ENCODE measurements around the gene SPATA17.
"Not testable (repeated sequence)": the region's sequence is repeated elsewhere in the genome, so short reads cannot be mapped to it uniquely, and the experiment has no call there.

SPATA17 gene

DNA sequence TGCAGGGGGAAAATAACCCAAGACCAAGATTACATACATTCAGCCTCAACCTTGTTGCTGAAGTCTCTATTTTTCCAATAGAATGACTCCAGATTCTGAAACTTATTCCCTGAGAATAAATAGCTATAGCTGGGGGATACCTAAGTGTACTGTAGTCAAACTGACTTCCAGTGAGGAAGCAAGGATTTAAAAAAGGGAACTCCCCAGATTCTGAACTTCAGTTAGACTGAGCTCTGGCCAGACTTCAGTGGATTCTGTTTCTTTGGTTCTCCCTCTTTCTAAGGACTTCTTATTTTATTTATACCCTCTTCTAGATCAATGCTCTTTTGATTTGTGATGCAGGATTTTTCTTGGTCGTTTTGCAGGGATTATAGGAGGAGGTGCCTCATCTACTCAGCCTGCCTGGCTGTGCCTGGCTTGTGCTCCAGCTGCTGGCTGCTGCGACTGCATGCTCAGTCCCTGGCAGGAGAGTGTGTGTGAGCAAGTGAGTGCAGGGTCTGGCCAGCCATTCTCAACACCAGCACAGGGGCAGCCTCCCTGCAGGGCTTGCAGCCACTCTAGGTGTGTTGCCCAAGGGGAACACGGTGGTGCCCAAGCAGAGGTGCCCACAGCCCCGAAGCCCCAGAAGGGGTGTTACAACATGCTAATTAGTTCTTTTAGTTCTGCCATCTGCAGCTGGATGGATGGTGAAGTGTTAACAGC lies 43.0 kb downstream of the SPATA17 start:
- DNase-seq (ENCODE audit: low spot score) = no peak

DNA sequence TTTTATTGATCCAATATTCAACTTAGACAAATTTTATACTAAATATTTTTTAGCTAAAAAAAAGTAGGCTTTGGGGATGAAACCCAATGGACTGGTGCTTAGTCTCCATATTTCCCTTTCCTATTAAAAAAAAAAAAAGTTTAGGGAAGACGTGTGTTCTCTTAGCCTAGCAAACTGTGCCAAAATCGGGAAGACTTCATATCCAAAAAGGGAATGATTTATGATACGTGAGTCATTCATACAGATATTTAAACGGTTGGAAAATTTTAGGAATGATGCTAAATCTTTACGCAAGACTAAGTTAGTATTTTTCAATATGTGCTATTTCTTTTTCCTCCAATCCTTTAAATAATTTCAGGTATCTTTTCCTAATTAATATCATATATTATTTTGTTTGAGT lies 50.7 kb downstream of the SPATA17 start:
- DNase-seq (ENCODE audit: low spot score) = no peak

DNA sequence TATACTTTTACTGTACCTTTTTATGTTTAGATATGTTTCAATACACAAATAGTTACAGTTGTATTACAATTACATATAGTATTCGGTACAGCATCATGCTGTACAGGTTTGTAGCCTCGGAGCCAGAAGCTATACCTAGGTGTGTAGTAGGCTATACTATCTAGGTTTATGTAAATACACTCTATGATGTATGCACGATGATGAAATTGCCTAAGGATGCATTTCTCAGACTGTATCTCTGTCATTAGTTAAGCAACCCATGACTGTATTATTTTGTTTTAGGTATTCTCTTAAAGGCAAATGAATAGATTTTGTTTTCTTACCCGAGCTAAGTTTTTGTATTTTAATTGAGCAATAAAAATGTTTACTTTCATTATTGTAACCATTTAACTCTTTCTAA lies 56.4 kb downstream of the SPATA17 start:
- DNase-seq (ENCODE audit: low spot score) = no peak

DNA sequence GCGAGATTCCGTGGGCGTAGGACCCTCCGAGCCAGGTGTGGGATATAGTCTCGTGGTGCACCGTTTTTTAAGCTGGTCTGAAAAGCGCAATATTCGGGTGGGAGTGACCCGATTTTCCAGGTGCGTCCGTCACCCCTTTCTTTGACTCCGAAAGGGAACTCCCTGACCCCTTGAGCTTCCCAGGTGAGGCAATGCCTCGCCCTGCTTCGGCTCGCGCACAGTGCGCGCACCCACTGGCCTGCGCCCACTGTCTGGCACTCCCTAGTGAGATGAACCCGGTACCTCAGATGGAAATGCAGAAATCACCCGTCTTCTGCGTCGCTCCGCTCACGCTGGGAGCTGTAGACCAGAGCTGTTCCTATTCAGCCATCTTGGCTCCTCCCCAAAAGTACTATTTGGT lies 65.0 kb downstream of the SPATA17 start:
- DNase-seq (ENCODE audit: low spot score) = not testable (repeated sequence)

DNA sequence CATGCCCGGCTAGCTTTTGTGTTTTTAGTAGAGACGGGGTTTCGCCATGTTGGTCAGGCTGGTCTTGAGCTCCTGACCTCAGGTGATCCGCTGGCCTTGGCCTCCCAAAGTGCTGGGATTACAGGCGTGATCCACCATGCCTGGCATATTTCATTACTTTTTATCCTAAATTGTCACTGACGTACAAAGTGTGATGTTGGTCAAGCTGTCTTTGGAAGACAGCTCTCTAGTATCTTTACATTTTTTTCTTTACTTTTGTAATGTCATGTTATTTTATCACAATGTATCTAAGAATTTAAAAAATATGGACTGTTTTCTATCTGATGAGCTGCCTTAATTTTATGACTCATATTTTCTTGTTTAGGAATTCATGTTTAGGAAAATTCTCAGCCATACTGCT lies 72.2 kb downstream of the SPATA17 start:
- no peak for DNase-seq (ENCODE audit: low spot score)

DNA sequence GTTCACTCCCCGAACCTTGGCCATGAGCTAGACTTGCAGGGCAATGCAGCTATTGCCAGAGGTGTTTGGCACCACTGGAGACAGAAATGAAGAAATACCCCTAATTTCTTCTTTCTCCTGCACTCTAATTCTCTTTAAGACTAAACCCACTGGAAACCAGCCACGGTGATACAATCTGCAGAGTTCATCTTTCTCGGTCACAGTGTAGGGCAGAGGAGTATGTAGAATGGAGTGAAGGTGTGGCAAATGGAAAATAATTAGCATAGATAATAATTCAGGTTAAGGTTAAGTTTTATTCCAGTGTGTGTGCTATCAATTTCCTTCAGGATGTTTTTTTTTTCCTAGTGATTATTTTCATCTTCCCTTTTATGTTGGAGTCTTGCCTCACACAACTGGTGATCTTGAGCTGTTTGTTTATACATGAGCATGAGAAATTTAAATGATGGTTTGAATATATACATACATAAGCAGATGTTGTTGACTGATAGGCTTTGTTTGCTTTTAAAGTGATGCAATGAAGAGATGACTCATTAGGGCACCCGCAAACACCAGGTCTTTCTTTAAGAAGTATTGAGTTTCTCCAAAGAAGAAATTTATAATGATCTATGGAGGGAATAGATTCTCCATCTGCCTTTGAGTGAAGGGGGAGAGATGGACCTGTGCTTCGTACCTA lies 81.9 kb downstream of the SPATA17 start:
- DNase-seq (ENCODE audit: low spot score) = no peak

DNA sequence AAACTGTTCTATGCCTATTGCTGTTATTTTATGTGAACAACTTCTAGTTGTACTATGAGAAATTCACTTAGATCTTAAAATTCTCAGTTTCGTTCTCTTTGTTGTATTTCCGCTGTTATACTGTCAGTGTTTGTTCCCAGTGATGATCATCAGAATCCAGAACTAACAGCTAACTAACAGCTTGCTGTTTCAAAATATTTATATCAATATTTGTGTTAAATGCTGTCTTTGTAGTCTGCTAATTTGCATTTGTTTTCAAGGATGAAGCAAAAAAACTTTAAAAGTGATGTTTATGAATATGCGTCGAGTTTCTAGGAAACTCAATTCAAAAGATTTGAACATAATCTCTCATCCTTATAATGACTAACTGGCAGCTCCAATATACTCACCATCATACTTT lies 84.5 kb downstream of the SPATA17 start:
- DNase-seq (ENCODE audit: low spot score) = no peak

DNA sequence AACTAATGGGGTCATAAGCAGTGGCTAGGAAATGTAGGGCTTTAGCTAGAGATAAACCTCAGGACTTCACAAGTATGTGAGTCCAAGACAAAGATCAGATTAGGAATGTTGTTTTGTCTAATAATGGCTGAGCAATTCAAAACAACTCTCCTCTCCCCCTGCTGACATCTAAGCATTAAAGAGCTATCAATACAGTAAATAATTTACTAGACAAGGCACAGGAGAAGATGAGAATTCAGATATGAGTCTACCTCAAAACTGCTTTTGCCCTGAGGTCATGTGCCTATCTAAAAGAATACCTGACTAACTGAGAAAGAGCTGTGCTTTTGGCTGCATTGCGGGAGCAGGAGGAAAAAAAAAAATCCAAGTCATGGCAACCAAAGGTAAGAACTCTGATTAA lies 86.8 kb downstream of the SPATA17 start:
- DNase-seq (ENCODE audit: low spot score) = no peak

DNA sequence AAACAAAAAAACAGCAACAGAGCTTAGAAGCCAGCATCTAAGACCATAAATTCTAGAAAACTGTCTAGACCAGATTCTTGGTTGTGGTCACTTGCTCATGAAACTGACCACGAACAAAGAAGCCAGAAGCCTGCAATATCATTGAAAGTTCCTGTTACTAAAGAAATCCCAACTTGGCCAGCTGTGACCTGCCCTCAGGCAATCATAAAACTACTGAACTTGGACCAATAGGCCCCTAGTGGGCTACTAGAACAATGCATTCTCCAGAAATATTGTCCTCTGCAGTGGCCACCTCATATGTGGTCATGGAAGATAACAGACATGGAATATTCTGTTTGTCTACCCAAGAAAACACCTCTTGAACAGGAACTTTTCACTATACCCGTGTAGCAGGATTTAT lies 87.7 kb downstream of the SPATA17 start:
- DNase-seq (ENCODE audit: low spot score) = no peak

DNA sequence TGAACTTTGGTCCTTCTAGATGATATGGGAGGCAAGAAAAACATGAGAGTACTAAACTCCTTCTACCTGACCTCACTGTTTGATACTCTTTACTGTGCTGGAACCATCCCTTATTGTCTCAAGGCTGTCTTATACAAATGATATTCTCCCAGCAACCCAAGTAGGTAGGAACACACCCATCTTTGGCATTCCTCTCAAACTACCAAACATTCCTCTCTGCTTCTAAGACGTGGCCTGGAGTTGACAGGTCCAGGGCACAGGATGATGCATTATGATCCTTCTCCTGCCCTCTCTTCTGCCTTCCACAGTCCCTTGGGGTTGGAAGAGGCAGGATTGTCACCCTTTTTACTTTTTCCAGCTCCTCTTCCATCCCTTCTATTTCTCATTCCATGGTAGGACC lies 90.5 kb downstream of the SPATA17 start:
- DNase-seq (ENCODE audit: low spot score) = no peak

DNA sequence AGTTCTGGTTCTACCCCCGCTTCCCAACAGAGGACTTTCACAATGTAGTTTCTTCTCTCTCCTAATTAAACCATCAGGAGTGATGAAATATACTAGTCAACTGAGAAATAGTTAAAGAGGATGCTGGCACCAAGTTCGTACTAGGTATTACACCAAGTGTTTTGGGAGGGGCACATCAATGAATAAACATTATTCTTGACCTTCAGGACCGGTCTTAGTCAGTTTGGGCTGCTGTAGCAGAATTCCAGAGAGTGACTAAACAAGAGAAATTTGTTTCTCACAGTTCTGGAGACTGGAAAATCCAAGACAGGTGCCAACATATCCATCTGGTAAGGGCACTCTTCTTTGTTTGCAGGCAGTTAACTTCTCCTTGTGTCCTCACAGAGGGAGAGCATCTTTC lies 103.8 kb downstream of the SPATA17 start:
- no peak for DNase-seq (ENCODE audit: low spot score)

DNA sequence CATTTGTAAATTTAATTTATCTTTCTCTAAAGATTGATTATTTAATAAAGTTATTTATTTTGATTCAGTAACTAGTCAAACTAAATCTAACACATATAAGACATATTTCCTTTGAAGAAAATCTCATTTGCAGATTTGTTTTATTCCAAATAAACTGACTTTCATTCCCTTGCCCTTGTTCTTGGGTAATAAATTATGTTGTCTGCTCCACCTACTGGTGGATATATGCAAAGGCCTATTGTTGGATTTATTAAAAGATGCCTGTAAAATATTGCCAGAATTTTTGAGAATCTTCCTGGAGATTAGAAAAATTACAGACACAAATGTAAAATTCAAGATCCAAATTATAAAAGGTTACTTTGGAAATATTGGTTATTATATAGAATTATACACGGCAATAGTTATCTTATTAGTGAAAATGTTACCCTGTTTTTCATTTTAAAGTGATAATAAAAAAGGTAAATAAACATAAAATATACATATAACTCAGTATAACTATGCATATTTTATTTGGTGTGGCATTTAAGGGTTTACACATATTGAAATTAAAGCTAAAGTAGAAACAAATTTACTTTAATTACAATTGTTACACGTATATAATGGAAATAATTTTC lies 116.1 kb downstream of the SPATA17 start:
- DNase-seq (ENCODE audit: low spot score) = peak; percentile 32

DNA sequence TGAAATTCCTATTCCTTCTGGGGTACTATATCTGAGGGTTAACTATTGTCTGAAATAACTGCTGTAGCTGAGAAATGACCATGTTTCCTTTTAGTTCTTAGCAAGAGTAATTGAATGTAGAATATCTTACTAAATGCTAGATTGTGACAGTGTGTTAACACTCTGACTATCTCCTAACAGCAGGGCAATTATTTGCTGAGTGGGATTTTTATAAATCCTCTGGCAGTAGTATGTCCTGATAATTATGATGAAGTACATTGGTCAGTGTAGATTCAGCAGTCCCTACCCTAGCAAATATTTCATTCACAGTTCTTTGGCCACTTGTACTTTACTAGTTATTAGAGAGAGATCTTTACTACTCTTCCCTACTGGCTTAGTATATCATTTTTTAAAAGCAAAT lies 138.6 kb downstream of the SPATA17 start:
- DNase-seq (ENCODE audit: low spot score) = no peak

DNA sequence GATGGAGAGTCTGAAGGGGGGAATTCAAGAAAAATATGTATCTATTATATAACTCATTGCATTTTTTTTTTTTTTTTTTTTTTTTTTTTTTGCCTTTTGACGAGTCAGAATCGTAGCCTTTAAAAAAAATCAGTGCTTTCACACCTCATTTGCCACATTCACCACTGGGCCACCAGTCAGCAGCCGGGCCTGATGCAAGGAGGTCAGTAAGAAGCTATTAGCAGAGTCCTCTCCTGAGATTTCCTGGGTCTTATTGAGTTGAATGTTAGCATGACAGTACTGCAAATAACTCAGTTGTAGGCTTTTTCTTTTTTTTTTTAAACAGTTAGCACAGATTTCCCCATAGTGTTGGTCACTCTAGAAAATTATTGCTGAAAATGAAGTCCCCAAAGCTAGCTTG lies 139.8 kb downstream of the SPATA17 start:
- DNase-seq (ENCODE audit: low spot score) = no peak

DNA sequence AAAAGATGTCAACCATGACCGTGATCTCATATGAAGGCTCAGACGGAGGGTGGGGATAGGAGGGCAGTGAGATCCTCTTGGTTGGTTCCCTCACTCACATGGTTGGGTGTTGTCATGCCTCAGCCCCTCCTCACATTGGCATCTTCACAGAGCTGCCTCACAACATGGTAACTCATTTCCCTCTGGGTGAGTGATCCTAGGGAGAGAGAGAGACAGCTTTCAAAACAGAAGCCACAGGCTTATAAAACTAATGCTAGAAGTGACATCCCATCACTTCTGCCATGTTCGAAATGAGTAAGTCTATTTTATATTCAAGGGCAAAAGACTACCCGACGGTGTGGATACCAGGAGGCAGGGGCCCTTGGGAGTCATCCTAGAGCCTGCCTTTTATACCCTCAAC lies 145.5 kb downstream of the SPATA17 start:
- no peak for DNase-seq (ENCODE audit: low spot score)

DNA sequence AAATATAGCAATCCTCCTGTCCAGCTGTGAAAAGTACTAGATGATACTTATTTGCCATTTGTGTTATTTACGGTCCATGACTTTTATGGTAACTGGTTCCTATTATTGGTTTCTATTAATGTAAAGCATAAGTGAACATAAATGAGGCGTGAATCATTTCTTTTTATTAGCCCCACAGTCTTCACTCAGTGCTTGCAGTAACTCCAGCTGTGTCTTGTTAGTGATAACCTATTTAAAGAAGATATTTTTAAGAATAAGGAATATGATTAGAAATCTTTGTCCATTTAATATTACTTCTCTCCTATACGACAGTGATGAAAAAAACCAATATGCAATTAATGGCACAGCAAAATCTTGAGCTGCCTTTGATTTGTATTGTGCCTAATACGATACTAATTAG lies 149.9 kb downstream of the SPATA17 start:
- DNase-seq (ENCODE audit: low spot score) = no peak

DNA sequence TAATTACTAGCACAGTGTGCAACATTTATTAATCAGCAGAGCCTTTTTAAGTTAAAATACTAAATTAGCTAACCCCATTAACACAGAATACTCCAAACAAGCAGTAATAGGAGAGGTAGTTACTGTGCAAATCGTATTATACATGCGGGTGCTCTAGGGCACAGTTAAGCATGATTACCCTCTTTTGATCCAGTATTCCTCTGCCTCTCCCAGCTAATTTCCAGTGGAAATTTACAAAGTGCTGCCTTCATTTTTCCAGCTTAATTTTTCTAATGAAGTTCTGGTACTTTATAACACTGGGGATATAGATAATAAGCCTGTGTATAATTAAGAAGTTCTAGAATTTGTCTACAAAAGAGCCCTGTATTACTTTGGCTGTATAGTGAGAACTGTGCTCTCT lies 159.9 kb downstream of the SPATA17 start:
- no peak for DNase-seq (ENCODE audit: low spot score)

DNA sequence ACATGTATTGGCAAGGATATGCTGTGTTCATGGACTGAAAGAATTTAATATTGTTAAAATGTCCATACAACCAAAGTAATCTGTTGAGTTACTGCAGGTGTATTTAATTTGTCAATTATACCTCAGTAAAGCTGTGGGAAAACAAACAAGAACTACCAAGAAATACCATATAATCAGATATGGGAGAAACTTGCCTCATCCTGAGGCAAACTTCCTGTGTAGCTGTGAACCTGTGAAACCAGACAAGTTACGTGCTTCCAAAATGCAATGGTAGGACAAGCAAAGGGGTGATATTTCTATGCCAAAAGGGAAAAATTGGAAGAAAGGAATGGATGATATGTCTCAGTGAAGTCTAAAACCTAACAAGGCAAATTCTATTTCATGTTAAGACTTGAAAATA lies 174.6 kb downstream of the SPATA17 start:
- DNase-seq (ENCODE audit: low spot score) = no peak

DNA sequence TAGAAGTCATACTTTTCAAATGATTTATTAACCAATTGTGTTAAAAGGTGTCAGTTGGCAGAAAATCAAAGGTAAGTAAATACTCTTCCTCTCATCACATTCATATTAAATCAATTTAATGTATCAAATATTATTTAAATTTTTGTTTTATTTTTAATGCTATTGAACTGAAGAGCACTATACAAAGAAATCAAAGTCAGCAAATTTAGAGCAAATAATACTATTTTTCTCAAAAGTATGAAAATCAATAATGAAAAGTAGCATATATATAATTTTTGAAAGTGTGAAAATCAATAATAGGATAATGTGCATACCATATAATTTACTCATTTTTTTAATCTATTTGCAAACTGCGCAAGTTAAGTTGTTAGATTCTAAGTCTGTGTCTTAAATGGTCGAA lies 181.0 kb downstream of the SPATA17 start:
- DNase-seq (ENCODE audit: low spot score) = no peak

DNA sequence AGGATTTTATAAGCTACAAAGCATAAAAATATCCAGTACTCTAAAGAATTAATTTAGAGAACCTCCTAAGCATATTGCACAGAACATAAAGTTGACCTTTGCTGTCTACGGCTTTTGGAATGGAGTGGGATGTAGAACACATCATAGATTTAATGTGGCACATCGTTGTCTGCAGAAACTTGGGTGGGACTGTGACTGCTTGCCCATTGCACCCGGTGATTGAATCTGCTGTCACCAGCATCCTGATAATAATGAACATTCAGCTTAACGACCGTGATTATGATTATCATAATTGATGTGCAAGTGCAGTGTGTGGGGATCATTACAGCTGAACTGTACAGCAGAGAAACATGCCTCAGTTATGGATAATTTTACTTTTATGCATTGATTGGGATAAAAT lies 181.9 kb downstream of the SPATA17 start:
- DNase-seq (ENCODE audit: low spot score) = no peak

DNA sequence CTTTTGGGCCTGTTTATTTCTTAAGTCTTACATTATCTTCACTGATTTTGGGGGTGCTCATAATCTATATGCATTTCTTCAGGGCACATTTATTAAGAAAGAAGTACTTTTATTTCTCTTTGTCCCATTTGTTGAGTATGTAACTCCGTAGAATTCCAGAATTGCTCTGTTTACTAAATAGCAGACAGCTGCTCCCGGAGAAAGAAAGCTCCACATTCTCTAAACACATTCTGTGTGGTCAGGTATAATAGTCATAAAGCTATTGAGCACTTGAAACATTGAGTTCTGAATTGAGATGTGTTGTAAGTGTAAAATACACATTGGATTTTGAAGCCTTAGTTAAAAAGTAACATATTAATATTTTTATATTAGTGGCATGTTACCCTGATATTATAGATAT lies 206.5 kb downstream of the SPATA17 start:
- DNase-seq (ENCODE audit: low spot score) = no peak

DNA sequence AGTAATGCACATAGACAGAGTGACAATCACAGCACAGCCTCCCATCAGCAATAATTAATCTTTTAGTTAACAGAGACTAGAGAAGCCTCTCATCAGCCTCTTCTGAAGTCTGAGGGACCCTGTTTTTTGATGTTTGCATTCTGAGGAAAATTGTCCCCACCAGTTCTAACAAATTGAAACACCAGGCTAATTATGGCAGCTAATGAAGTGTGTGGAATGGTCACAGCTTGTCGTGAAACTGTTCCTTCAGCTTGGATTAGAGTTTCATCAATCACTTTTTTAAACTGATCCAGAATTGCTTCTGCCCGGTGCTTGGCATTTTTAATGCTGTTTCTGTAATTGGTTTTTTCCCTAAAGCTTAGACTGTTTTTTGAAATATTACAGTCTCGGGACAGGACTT lies 208.0 kb downstream of the SPATA17 start:
- DNase-seq (ENCODE audit: low spot score) = no peak

DNA sequence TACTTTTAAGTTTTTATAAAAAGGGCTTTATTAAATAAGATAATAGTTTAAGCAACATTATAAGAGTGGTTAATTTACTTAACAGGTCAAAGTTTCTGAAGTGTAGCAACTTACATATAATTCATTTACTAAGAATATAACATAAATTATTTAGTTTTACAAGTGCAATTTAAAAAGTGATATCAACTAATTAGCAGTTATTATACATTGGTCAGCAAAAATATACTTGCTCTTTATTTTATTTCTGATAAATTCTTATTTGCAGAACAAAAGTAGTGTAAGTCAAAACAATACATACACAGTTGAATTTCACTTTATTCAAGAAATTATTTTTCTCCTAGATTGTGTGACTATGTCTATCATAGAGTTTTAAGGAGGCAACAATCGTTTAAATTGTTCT lies 215.6 kb downstream of the SPATA17 start:
- no peak for DNase-seq (ENCODE audit: low spot score)

DNA sequence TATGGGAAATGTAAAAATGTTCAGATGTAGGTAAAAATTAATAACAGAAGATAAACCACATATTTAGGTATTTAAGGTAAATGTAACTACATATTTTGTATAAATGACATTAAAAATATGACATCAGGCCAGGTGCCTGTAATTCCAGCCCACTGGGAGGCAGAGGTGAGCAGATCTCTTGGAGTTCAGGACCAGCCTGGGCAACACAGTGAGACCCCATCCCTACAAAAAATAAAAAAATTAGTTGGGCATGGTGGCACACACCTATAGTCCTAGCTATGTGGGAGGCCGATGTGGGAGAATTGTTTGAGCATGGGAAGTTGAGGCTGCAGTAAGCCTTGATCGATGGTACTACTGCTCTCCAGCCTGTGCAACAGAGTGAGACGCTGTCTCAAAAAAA lies 216.5 kb downstream of the SPATA17 start:
- no peak for DNase-seq (ENCODE audit: low spot score)

All from activated CD4-positive, alpha-beta T cell treated with anti-CD3 and anti-CD28 coated beads, Interleukin-2, Interleukin-4, amounts not matched to agents 100 ng/mL and 50 ng/mL, durations not matched to agents 16 hours and 8 hours (primary cell).